Upper lobe of left lung (tissue), 6 donors: ENCODE data around the gene TRIM10. TPM values are rescaled to one million over a fixed set of nuclear protein-coding genes. Genes with fewer than 3 reads are reported as not detected.

Source experiments
- ATAC-seq, 2 donors: fragments of 200-7000 bp; cut with Tn5 transposase; one replicate each; pipeline ENCODE4 v1.9.1; 2022; ENCODE audit warnings: mild to moderate bottlenecking in 2 of 2, moderate library complexity in 2 of 2; ENCODE audit not compliant: low FRiP score in 2 of 2
- DNase-seq, 2 donors: peaks; one replicate each; pipeline ENCODE4 v3.0.0-alpha.2; 2019 to 2020
- H3K27ac ChIP-seq, 4 donors: fragments of 200-600 bp; sonication (generic); one replicate each; pipeline ENCODE4 v1.5.1; 2016 to 2019
- H3K27me3 ChIP-seq, 4 donors: fragments of 200-600 bp; sonication (generic); one replicate each; pipeline ENCODE4 v1.5.1; 2017 to 2019
- H3K36me3 ChIP-seq, 4 donors: fragments of 200-600 bp; sonication (generic); one replicate each; pipeline ENCODE4 v1.5.1; 2016 to 2019
- H3K4me1 ChIP-seq, 4 donors: fragments of 200-600 bp; sonication (generic); one replicate each; pipeline ENCODE4 v1.5.1; 2018 to 2019
- H3K4me3 ChIP-seq, 4 donors: fragments of 200-600 bp; sonication (generic); one replicate each; pipeline ENCODE4 v1.5.1; 2017 to 2019; ENCODE audit warnings: mild to moderate bottlenecking in 2 of 4, moderate library complexity in 1 of 4
- H3K9me3 ChIP-seq, 4 donors: fragments of 200-600 bp; sonication (generic); one replicate each; pipeline ENCODE4 v1.5.1; 2018 to 2019
- CTCF ChIP-seq, 6 experiments: fragments of 450-650 bp in 4 of 6; fragments of 200-600 bp in 2 of 6; sonication (generic) in 2 of 6; IDR thresholded peaks; one replicate each; pipeline ENCODE4 v1.5.1; 2016 to 2019; ENCODE audit warnings: antibody characterized with exemption in 6 of 6
- EP300 ChIP-seq, 4 donors: sonication (generic); formaldehyde crosslinking; IDR thresholded peaks; one replicate each; pipeline ENCODE4 v1.5.1; 2017; ENCODE audit warnings: antibody characterized with exemption in 4 of 4, control low read depth in 2 of 4
- POLR2A ChIP-seq, 4 donors: fragments of 450-650 bp; IDR thresholded peaks; one replicate each; pipeline ENCODE4 v1.5.1; 2016 to 2017; ENCODE audit warnings: antibody characterized with exemption in 4 of 4, mild to moderate bottlenecking in 2 of 4
- POLR2AphosphoS5 ChIP-seq, 2 donors: sonication (generic); formaldehyde crosslinking; IDR thresholded peaks; one replicate each; pipeline ENCODE4 v1.5.1; 2017; ENCODE audit warnings: antibody characterized with exemption in 2 of 2
- WGBS, 2 donors: methylation state at CpG; one replicate each; pipeline ENCODE4 v1.1.5; 2017 to 2018; 5-methylcytosine and 5-hydroxymethylcytosine counted together
- total RNA-seq, 6 donors: library from RNA; depleted of rRNA in 4 of 6; stranded (reverse); fragments of >200 nt in 4 of 6; gene quantifications; one replicate each; pipeline versions ENCODE4 v1.1.0 to v1.2.1, GENCODE V29; 2016 to 2021
- donor health status: DM: no; HTN: no; CAD: no; lungs with moderate emphysema.
- donor health status: DM: no; HTN: yes; CAD: no; lungs with severe emphysema.

TRIM10 gene
- total RNA-seq, 6 donors from 2014 or later = 0.07 to 1.4 (median 0.13) TPM; not detected in 2

- Histone ChIP-seq H3K4me1 (peaks cover 2 to 28% (median 23%) of the 10 kb centered on the region in 4 donors), H3K27ac (no peak overlapping the region), H3K4me3 (no peak overlapping the region), H3K27me3 (peaks cover 0 to 6% (median 0%) of the 10 kb centered on the region in 4 donors), H3K9me3 (no peaks in the 10 kb centered on the region), H3K36me3 (no peaks in the 10 kb centered on the region)
- WGBS, 2 donors = 77 to 86% methylated on average over 2 of the region's 2 CpGs
- no peak for TF ChIP-seq POLR2AphosphoS5 (IDR thresholded peaks at IDR 0.05)
- no peak for TF ChIP-seq POLR2A (IDR thresholded peaks at IDR 0.05)
- no peak for TF ChIP-seq CTCF (IDR thresholded peaks at IDR 0.05)
- TF ChIP-seq EP300 (IDR thresholded peaks at IDR 0.05) = no peak
- no peak for ATAC-seq
- no peak for DNase-seq
These were observed 29.0 kb downstream of the TRIM10 start for GRCh38 chr6:30131947-30132497.

- peak; percentile 92 to 93 for ATAC-seq
- Histone ChIP-seq H3K4me1 (peaks cover 2 to 28% (median 23%) of the 10 kb centered on the region in 4 donors), H3K27me3 (peaks cover 0 to 6% (median 0%) of the 10 kb centered on the region in 4 donors), H3K36me3 (no peaks in the 10 kb centered on the region), H3K4me3 (no peak overlapping the region), H3K27ac (peak overlapping the region in 1 of 4 donors; percentile 33), H3K9me3 (no peaks in the 10 kb centered on the region)
- WGBS, 2 donors = 29 to 32% methylated on average over 16 of the region's 16 CpGs
- TF ChIP-seq POLR2A (IDR thresholded peaks at IDR 0.05) (no peak), EP300 (IDR thresholded peaks at IDR 0.05) (no peak), POLR2AphosphoS5 (IDR thresholded peaks at IDR 0.05) (no peak), CTCF (IDR thresholded peaks at IDR 0.05) (peak; percentile 87 to 93 (median 92))
- DNase-seq = peak in 1 of 2 donors; percentile 86
These were observed 29.8 kb downstream of the TRIM10 start for GRCh38 chr6:30130887-30131862.

GRCh38 chr6:30130179-30130679, 30.8 kb downstream of the TRIM10 start:
- ATAC-seq (no peak), DNase-seq (no peak)
- Histone ChIP-seq H3K27me3 (peaks cover 0 to 6% (median 0%) of the 10 kb centered on the region in 4 donors), H3K4me3 (no peak overlapping the region), H3K4me1 (peaks cover 2 to 28% (median 23%) of the 10 kb centered on the region in 4 donors), H3K27ac (peak overlapping the region in 1 of 4 donors; percentile 33), H3K9me3 (no peaks in the 10 kb centered on the region), H3K36me3 (no peaks in the 10 kb centered on the region)
- 60 to 75% methylated on average over 4 of the region's 4 CpGs for WGBS, 2 donors
- TF ChIP-seq POLR2A (IDR thresholded peaks at IDR 0.05) = no peak
- TF ChIP-seq CTCF (IDR thresholded peaks at IDR 0.05) = no peak
- TF ChIP-seq EP300 (IDR thresholded peaks at IDR 0.05) = no peak
- TF ChIP-seq POLR2AphosphoS5 (IDR thresholded peaks at IDR 0.05) = no peak

- Histone ChIP-seq H3K9me3 (no peaks in the 10 kb centered on the region), H3K27ac (no peak overlapping the region), H3K4me3 (no peak overlapping the region), H3K36me3 (no peaks in the 10 kb centered on the region), H3K4me1 (peaks cover 2 to 28% (median 23%) of the 10 kb centered on the region in 4 donors), H3K27me3 (peaks cover 0 to 6% (median 0%) of the 10 kb centered on the region in 4 donors)
- TF ChIP-seq CTCF (IDR thresholded peaks at IDR 0.05) (no peak), EP300 (IDR thresholded peaks at IDR 0.05) (no peak), POLR2A (IDR thresholded peaks at IDR 0.05) (no peak), POLR2AphosphoS5 (IDR thresholded peaks at IDR 0.05) (no peak)
- DNase-seq = no peak
- WGBS, 2 donors = 55 to 62% methylated on average over 10 of the region's 10 CpGs
- peak; percentile 50 to 51 for ATAC-seq
These were observed 31.5 kb downstream of the TRIM10 start for GRCh38 chr6:30129265-30130178.
